ENCODE results near the gene NXPE4.

The NXPE4 gene

DNA sequence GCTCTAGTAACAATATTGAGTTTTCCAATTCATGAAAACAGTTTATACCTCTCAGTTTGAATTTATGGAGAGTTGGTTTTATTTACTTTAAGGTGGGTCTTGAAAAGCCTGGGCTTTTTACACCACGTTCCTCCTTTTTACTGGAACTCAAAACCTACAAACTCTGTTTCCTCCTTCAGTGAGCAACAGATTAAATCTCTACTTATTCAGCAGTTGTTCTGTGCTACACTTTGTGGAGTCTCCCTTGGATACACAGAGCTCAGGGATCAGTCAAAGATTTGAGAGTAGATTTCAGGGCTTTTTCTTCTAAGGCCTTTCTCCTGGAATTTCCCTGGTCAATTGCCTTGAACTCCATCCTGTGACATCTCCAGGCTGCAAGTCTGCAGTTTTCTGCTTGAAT is 39.5 kb downstream of the NXPE4 start:
- DNase-seq: no peak

DNA sequence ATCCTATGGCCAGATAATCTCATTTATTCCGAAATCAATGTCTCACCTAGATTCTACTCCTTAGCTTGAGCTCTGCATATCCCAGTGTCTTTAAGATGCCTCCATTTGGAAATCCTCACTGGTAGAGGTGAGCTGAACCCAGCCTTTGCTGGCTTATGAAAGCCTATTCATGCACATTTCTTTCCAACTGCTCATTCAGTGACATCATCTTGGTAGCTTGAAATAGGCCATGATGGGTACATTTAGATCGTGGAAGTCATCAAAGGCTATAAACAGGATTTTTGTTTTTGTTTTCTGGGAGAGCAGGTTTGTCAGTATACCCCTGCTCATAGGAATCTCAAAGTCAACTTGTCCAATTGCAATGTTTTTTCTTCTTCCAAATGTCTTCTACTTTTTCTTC is 41.9 kb downstream of the NXPE4 start:
- DNase-seq: no peak

DNA sequence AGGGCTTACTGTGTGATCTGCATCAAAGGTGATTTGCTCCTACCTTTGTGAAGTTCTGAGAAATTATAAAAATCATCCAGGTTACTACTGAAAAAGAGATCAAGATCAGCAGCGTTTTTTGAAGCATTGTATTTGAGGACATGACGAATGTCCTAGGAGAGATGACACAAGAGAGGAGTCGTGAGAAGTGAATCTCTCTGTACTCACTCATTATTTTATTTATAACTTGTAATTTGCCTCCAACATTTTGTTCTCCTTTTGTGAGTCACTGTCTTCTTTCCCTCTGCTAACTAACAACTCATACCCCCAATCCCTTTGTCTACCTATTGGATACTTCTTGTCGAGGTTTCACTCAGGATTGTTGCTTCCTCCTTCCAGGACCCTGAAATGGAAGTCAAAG is 44.5 kb downstream of the NXPE4 start:
- DNase-seq: no peak

DNA sequence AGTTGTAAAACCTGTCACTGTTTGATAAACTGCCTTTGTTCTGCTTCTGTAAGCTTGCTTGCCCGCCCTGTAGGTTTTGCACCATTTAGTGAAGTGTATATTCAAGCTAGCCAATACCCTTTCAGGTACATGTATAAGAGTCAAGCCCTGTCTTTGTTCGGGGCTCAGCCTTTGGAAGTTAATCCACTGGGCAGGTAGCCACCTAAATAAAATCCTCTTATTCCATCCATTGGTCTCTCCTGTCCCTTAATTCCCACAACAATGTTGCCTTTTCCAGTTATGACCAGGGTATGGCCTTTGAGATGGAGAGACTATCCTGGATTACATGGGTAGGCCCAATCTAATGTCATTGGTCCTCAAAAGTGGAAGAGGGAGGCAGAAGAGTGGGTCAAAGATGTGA is 69.9 kb downstream of the NXPE4 start:
- DNase-seq: no peak

DNA sequence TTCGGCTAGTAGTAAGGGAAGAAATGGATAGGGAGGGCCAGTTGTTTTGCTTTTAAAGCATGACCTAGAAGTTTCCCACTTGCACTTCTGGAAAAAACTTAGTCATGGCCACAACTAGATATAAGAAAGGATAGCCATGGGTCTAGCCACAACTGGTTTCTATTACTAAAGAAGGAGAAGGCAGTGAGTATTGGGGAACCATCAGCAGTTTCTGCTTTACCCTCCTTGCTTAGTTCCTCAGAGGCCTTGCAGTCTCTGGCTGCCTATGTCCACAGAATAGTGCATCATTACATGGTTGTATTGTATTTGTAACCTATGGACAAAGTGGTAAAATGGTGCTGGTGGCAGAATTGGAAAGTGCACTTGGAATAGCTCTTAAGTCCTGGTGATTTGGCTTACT is 71.5 kb downstream of the NXPE4 start:
- no peak for DNase-seq

DNA sequence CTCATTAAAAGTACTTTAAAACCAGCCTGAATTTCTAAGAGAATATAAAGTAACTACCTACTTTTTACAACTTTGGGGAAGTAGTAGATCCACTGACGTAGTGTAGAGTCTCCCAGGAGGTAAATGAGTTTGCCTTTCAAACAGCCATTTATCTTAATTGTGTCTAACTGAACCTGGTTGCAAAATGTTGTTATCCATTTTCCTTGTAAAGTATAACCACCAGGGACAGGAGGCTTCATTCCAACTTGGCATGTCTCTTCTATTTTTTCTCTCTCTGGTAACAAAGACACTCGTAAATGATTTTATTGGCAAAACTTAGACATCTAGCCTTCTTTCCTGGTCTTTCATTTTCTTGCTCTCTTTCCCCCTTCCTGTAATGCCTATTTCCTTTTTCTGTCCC is 72.8 kb downstream of the NXPE4 start:
- DNase-seq: no peak

All from stimulated activated CD4-positive, alpha-beta T cell treated with anti-CD3 and anti-CD28 coated beads, Interleukin-2, amount 100 ng/mL, for 24 hours (primary cell).